ENCODE measurements around the gene TCEAL3. TPM values are rescaled to one million over a fixed set of nuclear protein-coding genes. Genes with fewer than 3 reads are reported as not detected.

The TCEAL3 gene
- polyA plus RNA-seq, 1 of the 3 experiments (the other 2 are of a cell fraction), result 26.7 TPM

DNA sequence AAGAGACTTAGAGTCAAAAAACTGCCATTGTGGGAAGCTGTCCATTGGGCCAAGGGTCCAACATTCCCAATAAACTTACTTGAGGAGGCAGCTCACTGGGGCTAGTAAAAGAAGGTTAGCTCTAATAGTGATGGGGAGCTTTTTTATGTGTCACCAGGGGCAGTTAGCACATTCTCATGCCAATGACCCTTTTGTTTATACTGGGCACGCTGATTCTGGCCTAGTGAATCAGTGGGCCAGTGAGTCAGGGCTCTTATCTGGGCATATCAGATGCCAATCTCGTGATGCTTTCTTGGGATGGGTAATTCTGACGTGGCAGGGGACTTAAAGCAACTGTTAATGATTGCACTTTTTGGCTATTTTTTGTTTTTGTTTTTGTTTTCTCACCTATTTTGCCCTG, 48.9 kb downstream of the TCEAL3 start:
- POLR2A ChIA-PET, result no interaction called here
- TF ChIP-seq TCF12 (IDR thresholded peaks at IDR 0.05) (peak; percentile 68), RXRA (IDR thresholded peaks at IDR 0.05; ENCODE audit: borderline replicate concordance, low read depth) (peak; percentile 77; the same call in 1 of the 2 replicates), CHD2 (IDR thresholded peaks at IDR 0.05; ENCODE audit: low read length, partially characterized antibody) (no peak), JUND (IDR thresholded peaks at IDR 0.05) (peak; percentile 89), EP300 (IDR thresholded peaks at IDR 0.05; ENCODE audit: borderline replicate concordance in 1 of 2, low read depth in 1 of 2, low read length in 1 of 2) (peak in 1 of 2 experiments; percentile 68; a peak in 1 of 4 replicates), RCOR1 (IDR thresholded peaks at IDR 0.05; ENCODE audit: low read length) (no peak), SMC3 (IDR thresholded peaks at IDR 0.05; ENCODE audit: low read depth, low read length) (no peak), GATA2 (CRISPR knock-in tag; IDR thresholded peaks at IDR 0.05) (no peak), POLR2AphosphoS5 (IDR thresholded peaks at IDR 0.05; ENCODE audit: low read depth, low read length) (peak; percentile 23; the same call in 1 of the 2 replicates), TEAD4 (IDR thresholded peaks at IDR 0.05; ENCODE audit: borderline replicate concordance, insufficient read depth) (peak; percentile 65; the same call in 1 of the 2 replicates), NFIC (IDR thresholded peaks at IDR 0.05; ENCODE audit: borderline replicate concordance) (peak; percentile 28; the same call in 1 of the 2 replicates), SIN3A (IDR thresholded peaks at IDR 0.05; ENCODE audit: borderline replicate concordance, low read depth, low read length) (no peak), FOSL2 (IDR thresholded peaks at IDR 0.05; ENCODE audit: borderline replicate concordance, low read depth) (peak; percentile 95)
- TF ChIP-seq, protein P1, sequence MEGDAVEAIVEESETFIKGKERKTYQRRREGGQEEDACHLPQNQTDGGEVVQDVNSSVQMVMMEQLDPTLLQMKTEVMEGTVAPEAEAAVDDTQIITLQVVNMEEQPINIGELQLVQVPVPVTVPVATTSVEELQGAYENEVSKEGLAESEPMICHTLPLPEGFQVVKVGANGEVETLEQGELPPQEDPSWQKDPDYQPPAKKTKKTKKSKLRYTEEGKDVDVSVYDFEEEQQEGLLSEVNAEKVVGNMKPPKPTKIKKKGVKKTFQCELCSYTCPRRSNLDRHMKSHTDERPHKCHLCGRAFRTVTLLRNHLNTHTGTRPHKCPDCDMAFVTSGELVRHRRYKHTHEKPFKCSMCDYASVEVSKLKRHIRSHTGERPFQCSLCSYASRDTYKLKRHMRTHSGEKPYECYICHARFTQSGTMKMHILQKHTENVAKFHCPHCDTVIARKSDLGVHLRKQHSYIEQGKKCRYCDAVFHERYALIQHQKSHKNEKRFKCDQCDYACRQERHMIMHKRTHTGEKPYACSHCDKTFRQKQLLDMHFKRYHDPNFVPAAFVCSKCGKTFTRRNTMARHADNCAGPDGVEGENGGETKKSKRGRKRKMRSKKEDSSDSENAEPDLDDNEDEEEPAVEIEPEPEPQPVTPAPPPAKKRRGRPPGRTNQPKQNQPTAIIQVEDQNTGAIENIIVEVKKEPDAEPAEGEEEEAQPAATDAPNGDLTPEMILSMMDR (IDR thresholded peaks at IDR 0.05), result no peak
- TF ChIP-seq, protein P2, sequence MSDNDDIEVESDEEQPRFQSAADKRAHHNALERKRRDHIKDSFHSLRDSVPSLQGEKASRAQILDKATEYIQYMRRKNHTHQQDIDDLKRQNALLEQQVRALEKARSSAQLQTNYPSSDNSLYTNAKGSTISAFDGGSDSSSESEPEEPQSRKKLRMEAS (IDR thresholded peaks at IDR 0.05; ENCODE audit: low read depth), result 0 out of 2 replicates have a peak, but pooled peaks have one; percentile 29
- TF ChIP-seq, protein P3, sequence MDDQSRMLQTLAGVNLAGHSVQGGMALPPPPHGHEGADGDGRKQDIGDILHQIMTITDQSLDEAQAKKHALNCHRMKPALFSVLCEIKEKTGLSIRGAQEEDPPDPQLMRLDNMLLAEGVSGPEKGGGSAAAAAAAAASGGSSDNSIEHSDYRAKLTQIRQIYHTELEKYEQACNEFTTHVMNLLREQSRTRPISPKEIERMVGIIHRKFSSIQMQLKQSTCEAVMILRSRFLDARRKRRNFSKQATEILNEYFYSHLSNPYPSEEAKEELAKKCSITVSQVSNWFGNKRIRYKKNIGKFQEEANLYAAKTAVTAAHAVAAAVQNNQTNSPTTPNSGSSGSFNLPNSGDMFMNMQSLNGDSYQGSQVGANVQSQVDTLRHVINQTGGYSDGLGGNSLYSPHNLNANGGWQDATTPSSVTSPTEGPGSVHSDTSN (IDR thresholded peaks at IDR 0.05), result peak; percentile 40; the same call in 1 of the 2 replicates
- TF ChIP-seq, protein P4, sequence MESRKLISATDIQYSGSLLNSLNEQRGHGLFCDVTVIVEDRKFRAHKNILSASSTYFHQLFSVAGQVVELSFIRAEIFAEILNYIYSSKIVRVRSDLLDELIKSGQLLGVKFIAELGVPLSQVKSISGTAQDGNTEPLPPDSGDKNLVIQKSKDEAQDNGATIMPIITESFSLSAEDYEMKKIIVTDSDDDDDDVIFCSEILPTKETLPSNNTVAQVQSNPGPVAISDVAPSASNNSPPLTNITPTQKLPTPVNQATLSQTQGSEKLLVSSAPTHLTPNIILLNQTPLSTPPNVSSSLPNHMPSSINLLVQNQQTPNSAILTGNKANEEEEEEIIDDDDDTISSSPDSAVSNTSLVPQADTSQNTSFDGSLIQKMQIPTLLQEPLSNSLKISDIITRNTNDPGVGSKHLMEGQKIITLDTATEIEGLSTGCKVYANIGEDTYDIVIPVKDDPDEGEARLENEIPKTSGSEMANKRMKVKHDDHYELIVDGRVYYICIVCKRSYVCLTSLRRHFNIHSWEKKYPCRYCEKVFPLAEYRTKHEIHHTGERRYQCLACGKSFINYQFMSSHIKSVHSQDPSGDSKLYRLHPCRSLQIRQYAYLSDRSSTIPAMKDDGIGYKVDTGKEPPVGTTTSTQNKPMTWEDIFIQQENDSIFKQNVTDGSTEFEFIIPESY (IDR thresholded peaks at IDR 0.05; ENCODE audit: borderline replicate concordance, low read depth), result 0 out of 2 replicates have a peak, but pooled peaks have one; percentile 60
- peaks cover 12% of the 10 kb centered on the region for H3F3A ChIP-seq (replicated peaks; ENCODE audit: insufficient read depth)
- no peaks in the 10 kb centered on the region for H3K79me2 ChIP-seq (ENCODE audit: insufficient read depth)
- whole genome bisulfite sequencing (ENCODE audit: low lambda C conversion rate), result 0% methylated on average over 3 of the region's 3 CpGs
- H3K9me2 ChIP-seq, result no peaks in the 10 kb centered on the region
- H3K9me3 ChIP-seq, result no peaks in the 10 kb centered on the region
- 0 out of 2 replicates have a peak overlapping the region, but pooled peaks have one; percentile 0 for H2AFZ ChIP-seq (ENCODE audit: low read depth)
- no peaks in the 10 kb centered on the region for H3K36me3 ChIP-seq (replicated peaks in 1 of 2; ENCODE audit: control insufficient read depth in 1 of 2, insufficient read depth in 2 of 2, low read length in 1 of 2)
- CTCF ChIA-PET, result interaction anchor here (1.0 to 1.2 kb wide), 2 partner anchors 26 to 53 kb away, joined by 3 read pairs; no protein-coding TSS in a partner anchor
- H3K4me3 ChIP-seq (ENCODE audit: low read depth in 2 of 2, low read length in 1 of 2), result no peak overlapping the region
- DNase-seq, result no peak
- H3K9ac ChIP-seq, result 0 out of 2 replicates have a peak overlapping the region, but pooled peaks have one; percentile 29
- H3K4me2 ChIP-seq, result no peak overlapping the region
- peaks cover 4% of the 10 kb centered on the region; the same call in 1 of the 2 replicates for H3K27me3 ChIP-seq (ENCODE audit: insufficient read depth)
- H4K20me1 ChIP-seq (ENCODE audit: insufficient read depth), result no peaks in the 10 kb centered on the region
- peak overlapping the region in 1 of 2 experiments; percentile 86; a peak in 2 of 4 replicates for H3K27ac ChIP-seq (ENCODE audit: low read depth in 2 of 2, low read length in 1 of 2)
- no peaks in the 10 kb centered on the region for H3K4me1 ChIP-seq (ENCODE audit: control insufficient read depth in 1 of 2, insufficient read depth in 2 of 2, low read depth in 1 of 2, low read length in 1 of 2)
